Parathyroid adenoma (tissue), 2 donors: ENCODE data around the gene DPF3.

Experiments
- H2AFZ ChIP-seq: fragments of 300-600 bp; sonication (generic); one replicate; pipeline ENCODE4 v1.7.0; 2017; ENCODE audit warnings: antibody characterized with exemption, mild to moderate bottlenecking
- H3K27ac ChIP-seq: fragments of 300-600 bp; sonication (generic); one replicate; pipeline ENCODE4 v1.7.0; 2017
- H3K27me3 ChIP-seq: fragments of 300-600 bp; sonication (generic); one replicate; pipeline ENCODE4 v1.7.0; 2017; ENCODE audit warnings: low read length; ENCODE audit not compliant: control insufficient read depth, insufficient read depth
- H3K36me3 ChIP-seq: fragments of 300-600 bp; sonication (generic); one replicate; pipeline ENCODE4 v1.7.0; 2017; ENCODE audit warnings: low read length; ENCODE audit not compliant: control insufficient read depth, insufficient read depth
- H3K4me1 ChIP-seq: fragments of 300-600 bp; sonication (generic); one replicate; pipeline ENCODE4 v1.7.0; 2017; ENCODE audit warnings: control low read depth
- H3K4me2 ChIP-seq: fragments of 300-600 bp; sonication (generic); one replicate; pipeline ENCODE4 v1.7.0; 2017; ENCODE audit warnings: low read length
- H3K4me3 ChIP-seq: fragments of 300-600 bp; sonication (generic); one replicate; pipeline ENCODE4 v1.7.0; 2017; ENCODE audit warnings: low read depth, low read length
- H3K79me2 ChIP-seq: fragments of 300-600 bp; sonication (generic); one replicate; pipeline ENCODE4 v1.7.0; 2017; ENCODE audit warnings: control low read depth
- H3K9ac ChIP-seq: fragments of 300-600 bp; sonication (generic); one replicate; pipeline ENCODE4 v1.7.0; 2017; ENCODE audit warnings: mild to moderate bottlenecking
- H3K9me3 ChIP-seq: fragments of 300-600 bp; sonication (generic); one replicate; pipeline ENCODE4 v1.7.0; 2017; ENCODE audit warnings: low read length; ENCODE audit not compliant: control insufficient read depth
- TF ChIP-seq, protein P1 (sequence below): fragments of 300-600 bp; sonication (generic); IDR thresholded peaks from one replicate; pipeline ENCODE4 v1.7.0; 2017; ENCODE audit warnings: antibody characterized with exemption, mild to moderate bottlenecking
- donor health status: primary hyperparathyroidism.

DPF3 gene

DNA sequence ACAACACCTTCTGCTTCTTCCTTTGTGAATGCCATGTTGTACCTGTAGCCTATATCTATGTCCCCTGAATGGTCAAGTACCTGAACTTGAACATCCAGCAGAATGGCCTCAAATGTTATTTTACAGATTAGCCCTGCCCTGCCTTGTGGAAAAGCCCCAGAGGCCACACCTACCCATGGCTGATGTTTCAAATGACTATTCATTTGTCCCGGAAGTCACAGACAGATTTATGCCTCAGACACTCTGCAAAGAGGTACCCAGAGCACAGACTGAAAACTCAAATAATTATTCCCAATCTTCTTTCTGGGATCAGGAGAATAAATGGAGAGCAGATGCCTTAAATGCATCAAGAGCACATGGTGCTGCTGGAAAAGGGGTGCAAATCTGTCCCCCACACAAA lies 13.0 kb upstream of the DPF3 start:
- Histone ChIP-seq H3K9me3 (no peaks in the 10 kb centered on the region), H2AFZ (no peak overlapping the region), H3K4me1 (no peaks in the 10 kb centered on the region), H3K27me3 (no peaks in the 10 kb centered on the region), H3K79me2 (no peaks in the 10 kb centered on the region), H3K36me3 (no peaks in the 10 kb centered on the region), H3K4me3 (no peak overlapping the region), H3K27ac (no peak overlapping the region), H3K9ac (no peak overlapping the region), H3K4me2 (no peak overlapping the region)
- TF ChIP-seq, protein P1, sequence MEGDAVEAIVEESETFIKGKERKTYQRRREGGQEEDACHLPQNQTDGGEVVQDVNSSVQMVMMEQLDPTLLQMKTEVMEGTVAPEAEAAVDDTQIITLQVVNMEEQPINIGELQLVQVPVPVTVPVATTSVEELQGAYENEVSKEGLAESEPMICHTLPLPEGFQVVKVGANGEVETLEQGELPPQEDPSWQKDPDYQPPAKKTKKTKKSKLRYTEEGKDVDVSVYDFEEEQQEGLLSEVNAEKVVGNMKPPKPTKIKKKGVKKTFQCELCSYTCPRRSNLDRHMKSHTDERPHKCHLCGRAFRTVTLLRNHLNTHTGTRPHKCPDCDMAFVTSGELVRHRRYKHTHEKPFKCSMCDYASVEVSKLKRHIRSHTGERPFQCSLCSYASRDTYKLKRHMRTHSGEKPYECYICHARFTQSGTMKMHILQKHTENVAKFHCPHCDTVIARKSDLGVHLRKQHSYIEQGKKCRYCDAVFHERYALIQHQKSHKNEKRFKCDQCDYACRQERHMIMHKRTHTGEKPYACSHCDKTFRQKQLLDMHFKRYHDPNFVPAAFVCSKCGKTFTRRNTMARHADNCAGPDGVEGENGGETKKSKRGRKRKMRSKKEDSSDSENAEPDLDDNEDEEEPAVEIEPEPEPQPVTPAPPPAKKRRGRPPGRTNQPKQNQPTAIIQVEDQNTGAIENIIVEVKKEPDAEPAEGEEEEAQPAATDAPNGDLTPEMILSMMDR: no peak

DNA sequence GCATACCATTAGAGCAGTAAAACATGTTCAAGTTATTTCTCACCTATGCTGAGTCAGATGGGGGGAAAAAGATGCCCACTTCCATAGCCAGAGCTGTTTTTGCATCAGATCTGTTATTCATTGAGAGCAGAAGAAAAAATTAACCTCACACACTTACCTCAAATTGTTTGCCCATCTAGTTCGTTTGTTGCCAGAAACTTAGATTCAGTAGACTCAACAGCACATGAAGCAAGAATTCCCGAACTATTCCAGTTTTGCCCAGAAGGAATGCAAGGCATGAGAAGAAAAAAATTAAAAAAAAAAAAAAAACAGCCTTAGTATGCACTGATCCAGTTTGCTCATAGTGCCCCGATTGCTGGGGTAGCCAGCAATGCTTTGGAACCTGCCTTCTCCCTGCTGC lies 12.4 kb upstream of the DPF3 start:
- Histone ChIP-seq H3K4me1 (no peaks in the 10 kb centered on the region), H3K9ac (no peak overlapping the region), H2AFZ (no peak overlapping the region), H3K36me3 (no peaks in the 10 kb centered on the region), H3K27me3 (no peaks in the 10 kb centered on the region), H3K4me2 (no peak overlapping the region), H3K4me3 (no peak overlapping the region), H3K79me2 (no peaks in the 10 kb centered on the region), H3K9me3 (no peaks in the 10 kb centered on the region), H3K27ac (no peak overlapping the region)
- TF ChIP-seq, protein P1: no peak

DNA sequence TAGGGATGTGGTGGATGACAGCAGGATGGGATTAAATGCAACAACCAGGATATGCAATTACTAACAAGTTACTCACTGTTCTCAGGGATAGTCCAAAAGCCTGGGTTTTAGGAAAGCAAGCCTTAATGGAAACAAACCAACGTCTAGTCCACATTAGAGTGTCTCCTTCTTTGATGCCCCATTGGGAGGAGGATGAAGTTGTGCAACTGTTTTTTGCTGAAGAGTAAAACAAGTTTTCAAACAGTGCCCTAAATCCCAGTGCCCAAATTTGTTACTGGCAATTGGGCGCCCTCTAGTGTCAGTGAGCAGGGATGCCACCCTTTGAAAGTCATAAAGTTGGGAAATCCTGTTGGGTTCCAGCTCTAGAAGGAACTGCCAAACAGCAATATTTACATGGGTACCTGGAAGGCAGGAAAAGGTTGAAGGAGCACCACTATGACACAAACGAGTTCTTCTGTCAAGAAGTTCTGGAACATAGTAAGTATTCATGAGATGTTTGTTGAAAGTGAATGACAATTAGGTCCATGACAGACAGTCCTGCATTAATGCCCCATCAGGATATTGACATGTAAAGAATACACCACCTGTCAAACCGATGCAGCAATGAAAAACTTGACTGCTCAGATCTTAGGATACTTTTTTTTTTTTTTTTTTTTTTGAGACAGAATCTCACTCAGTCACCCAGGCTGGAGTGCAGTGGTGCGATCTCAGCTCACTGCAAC lies 11.1 kb upstream of the DPF3 start:
- H3K4me2 ChIP-seq: no peak overlapping the region
- H3K4me1 ChIP-seq: no peaks in the 10 kb centered on the region
- TF ChIP-seq, protein P1: peak; percentile 97
- H3K9ac ChIP-seq: no peak overlapping the region
- no peak overlapping the region for H3K27ac ChIP-seq
- H3K27me3 ChIP-seq: no peaks in the 10 kb centered on the region
- H2AFZ ChIP-seq: no peak overlapping the region
- no peaks in the 10 kb centered on the region for H3K79me2 ChIP-seq
- no peaks in the 10 kb centered on the region for H3K9me3 ChIP-seq
- no peak overlapping the region for H3K4me3 ChIP-seq
- H3K36me3 ChIP-seq: no peaks in the 10 kb centered on the region

DNA sequence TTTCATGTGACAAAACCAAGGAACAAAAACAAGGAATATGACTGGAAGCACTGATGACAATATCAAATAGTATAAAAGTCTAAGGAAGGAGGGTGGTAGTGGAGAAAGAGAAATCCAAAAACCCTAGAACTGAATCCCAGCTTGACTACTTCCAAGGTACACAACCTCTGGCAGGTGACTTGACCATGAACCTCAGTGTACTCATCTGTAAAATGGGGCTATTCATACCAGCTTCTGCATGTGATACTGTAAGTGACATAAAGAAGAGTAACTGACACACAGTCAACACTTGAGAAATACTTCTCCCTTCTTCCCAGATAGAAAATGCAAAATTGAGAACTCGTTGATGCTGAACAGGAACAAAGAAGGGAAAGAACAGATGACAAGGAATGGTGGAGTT lies 10.3 kb upstream of the DPF3 start:
- Histone ChIP-seq H3K27me3 (no peaks in the 10 kb centered on the region), H3K4me1 (no peaks in the 10 kb centered on the region), H2AFZ (no peak overlapping the region), H3K79me2 (no peaks in the 10 kb centered on the region), H3K27ac (no peak overlapping the region), H3K4me2 (no peak overlapping the region), H3K9ac (no peak overlapping the region), H3K9me3 (no peaks in the 10 kb centered on the region), H3K4me3 (no peak overlapping the region), H3K36me3 (no peaks in the 10 kb centered on the region)
- TF ChIP-seq, protein P1: no peak

DNA sequence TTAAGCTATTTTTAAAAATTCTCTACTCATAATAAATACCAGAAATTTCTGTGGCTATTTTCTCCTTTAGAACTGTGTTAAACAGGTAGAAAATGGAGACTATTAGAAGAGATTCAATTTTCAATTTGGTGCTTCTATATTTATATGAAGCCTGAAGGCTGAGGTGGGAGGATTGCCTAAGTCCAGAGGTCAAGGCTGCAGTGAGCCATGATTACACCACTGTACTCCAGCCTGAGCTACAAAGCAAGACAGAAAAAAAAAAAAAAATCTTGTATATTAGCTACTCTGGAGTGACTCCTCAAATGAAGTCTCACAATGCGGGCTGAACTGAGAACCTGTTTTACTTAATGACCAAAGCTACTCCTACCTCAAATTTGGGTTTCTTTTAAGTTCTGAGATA lies 9.8 kb upstream of the DPF3 start:
- no peak overlapping the region for H3K4me3 ChIP-seq
- TF ChIP-seq, protein P1: no peak

More for the DNA sequence above, 9.8 kb upstream of the DPF3 start:
- Histone ChIP-seq H3K27ac (no peak overlapping the region), H3K9ac (no peak overlapping the region), H3K36me3 (no peaks in the 10 kb centered on the region), H3K4me1 (no peaks in the 10 kb centered on the region), H3K9me3 (no peaks in the 10 kb centered on the region), H3K27me3 (no peaks in the 10 kb centered on the region), H3K79me2 (no peaks in the 10 kb centered on the region), H2AFZ (no peak overlapping the region), H3K4me2 (no peak overlapping the region)
